Neural cell (in vitro differentiated cells): ENCODE data around the gene IL2RG. TPM values are rescaled to one million over a fixed set of nuclear protein-coding genes. Genes with fewer than 3 reads are reported as not detected.

Experiments used
- H2AFZ ChIP-seq: fragments of 200-600, 300-800 bp; sonication (generic), shearing (Covaris generic); 2 replicates; pipeline ENCODE4 v1.6.0; 2014; ENCODE audit warnings: low read depth, mild to moderate bottlenecking, antibody characterized with exemption, low read length, moderate library complexity
- H3F3A ChIP-seq: fragments of 200-600 bp; shearing (Covaris generic); 2 replicates; pipeline ENCODE4 v1.6.1; 2016; ENCODE audit warnings: mild to moderate bottlenecking, moderate library complexity, mixed read lengths, antibody characterized with exemption, low read length; ENCODE audit not compliant: insufficient read depth, poor library complexity, severe bottlenecking
- H3K27ac ChIP-seq: fragments of 200-600, 300-800 bp; sonication (generic), shearing (Covaris generic); 2 replicates; pipeline ENCODE4 v1.5.1; 2014; ENCODE audit warnings: mild to moderate bottlenecking, low read length, moderate library complexity
- H3K27me3 ChIP-seq: fragments of 300-800, 200-600 bp; sonication (generic), shearing (Covaris generic); 2 replicates; pipeline ENCODE4 v1.6.0; 2014; ENCODE audit warnings: mild to moderate bottlenecking, low read depth, low read length, moderate library complexity; ENCODE audit not compliant: insufficient read depth
- H3K36me3 ChIP-seq: fragments of 300-800, 200-600 bp; sonication (generic), shearing (Covaris generic); 2 replicates; pipeline ENCODE4 v1.5.1; 2014; ENCODE audit warnings: mild to moderate bottlenecking, antibody characterized with exemption, low read length, moderate library complexity; ENCODE audit not compliant: insufficient read depth
- H3K4me2 ChIP-seq: fragments of 300-800, 200-600 bp; sonication (generic), shearing (Covaris generic); 2 replicates; pipeline ENCODE4 v1.6.0; 2014; ENCODE audit warnings: mild to moderate bottlenecking, low read length
- H3K4me3 ChIP-seq: fragments of 300-800, 200-600 bp; sonication (generic), shearing (Covaris generic); 2 replicates; pipeline ENCODE4 v1.5.1; 2014; ENCODE audit warnings: mild to moderate bottlenecking, low read length, moderate library complexity
- H3K79me2 ChIP-seq: fragments of 200-600 bp; shearing (Covaris generic); replicated peaks from 2 replicates; pipeline ENCODE4 v1.6.0; 2014; ENCODE audit warnings: mild to moderate bottlenecking, low read length, moderate library complexity; ENCODE audit not compliant: insufficient read depth
- H3K9ac ChIP-seq: fragments of 300-800, 200-600 bp; sonication (generic), shearing (Covaris generic); 2 replicates; pipeline ENCODE4 v1.6.1; 2016; ENCODE audit warnings: mild to moderate bottlenecking, low read length, mixed read lengths
- H3K9me2 ChIP-seq: fragments of 200-600 bp; shearing (Covaris generic); 2 replicates; pipeline ENCODE4 v1.6.1; 2016; ENCODE audit warnings: mild to moderate bottlenecking, low read length, mixed read lengths; ENCODE audit not compliant: insufficient read depth
- H3K9me3 ChIP-seq: fragments of 200-600, 300-800 bp; sonication (generic), shearing (Covaris generic); 2 replicates; pipeline ENCODE4 v1.6.1; 2016; ENCODE audit warnings: mild to moderate bottlenecking, mixed run types, low read length, moderate library complexity, mixed read lengths
- H4K20me1 ChIP-seq: fragments of 200-600 bp; shearing (Covaris generic); 2 replicates; pipeline ENCODE4 v1.6.1; 2016; ENCODE audit warnings: mild to moderate bottlenecking, mixed run types; ENCODE audit not compliant: insufficient read depth
- EP300 ChIP-seq: fragments of 450-650 bp; conservative IDR thresholded peaks from 2 replicates; pipeline ENCODE4 v1.6.1; 2014; ENCODE audit warnings: antibody characterized with exemption, mild to moderate bottlenecking, moderate library complexity; ENCODE audit not compliant: poor library complexity, severe bottlenecking
- EZH2 ChIP-seq: fragments of 200-600, 300-800 bp; shearing (Covaris generic), sonication (generic); IDR thresholded peaks from 2 replicates; pipeline ENCODE4 v1.6.1; 2014; ENCODE audit warnings: antibody characterized with exemption, low read length, borderline replicate concordance, mild to moderate bottlenecking; ENCODE audit not compliant: insufficient read depth, poor library complexity, severe bottlenecking
- MXI1 ChIP-seq: fragments of 450-650 bp; conservative IDR thresholded peaks from 2 replicates; pipeline ENCODE4 v1.6.1; 2014; ENCODE audit warnings: antibody characterized with exemption, mild to moderate bottlenecking; ENCODE audit not compliant: poor library complexity, severe bottlenecking
- POLR2AphosphoS5 ChIP-seq: IDR thresholded peaks from 2 replicates; pipeline ENCODE4 v1.6.1; 2012
- RAD21 ChIP-seq: fragments of 450-650 bp; conservative IDR thresholded peaks from 2 replicates; pipeline ENCODE4 v1.6.1; 2014; ENCODE audit warnings: antibody characterized with exemption, mild to moderate bottlenecking, moderate library complexity
- SMC3 ChIP-seq: fragments of 450-650 bp; conservative IDR thresholded peaks from 2 replicates; pipeline ENCODE4 v1.6.1; 2014; ENCODE audit warnings: antibody characterized with exemption, mild to moderate bottlenecking, moderate library complexity; ENCODE audit not compliant: poor library complexity
- TAF1 ChIP-seq: IDR thresholded peaks from 2 replicates; pipeline ENCODE4 v1.6.1; 2012; ENCODE audit warnings: low read depth
- polyA plus RNA-seq: library from polyadenylated mRNA; depleted of rRNA; stranded (reverse); fragments of >200 nt; gene quantifications from 2 replicates; pipeline ENCODE4 v1.2.3, GENCODE V29; 2014
- TF ChIP-seq, protein P1 (sequence below): fragments of 450-650 bp; IDR thresholded peaks from 2 replicates; pipeline ENCODE4 v1.5.1; 2014; ENCODE audit warnings: antibody characterized with exemption, mild to moderate bottlenecking, moderate library complexity; ENCODE audit not compliant: poor library complexity, severe bottlenecking
- TF ChIP-seq, protein P2 (sequence below): IDR thresholded peaks from 2 replicates; pipeline ENCODE4 v1.6.1; 2012; ENCODE audit warnings: borderline replicate concordance

Gene IL2RG
- polyA plus RNA-seq, 1 donor from 2014 or later = not detected

DNA sequence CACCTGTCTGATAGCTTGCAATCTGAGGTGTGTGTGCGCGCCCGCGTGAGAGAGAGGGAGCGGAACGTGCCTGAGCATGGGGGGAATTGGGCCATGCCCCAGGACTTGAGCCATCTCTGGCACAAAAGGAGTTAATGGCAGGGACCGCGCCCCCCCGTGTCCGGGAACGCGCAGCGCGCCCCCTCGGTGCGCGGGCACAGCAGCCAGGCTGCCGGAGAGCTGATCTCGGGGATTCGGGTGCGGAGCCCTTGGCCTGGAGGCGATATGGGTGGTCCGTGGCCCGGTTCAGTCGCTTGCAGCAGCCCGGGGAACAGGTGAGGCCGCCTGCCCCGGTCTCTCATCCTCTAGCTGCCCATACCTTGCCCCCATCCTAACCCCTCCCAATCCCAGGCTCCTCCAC, 33.3 kb upstream of the IL2RG start, which contains the start of gene NLGN3:
Gene NLGN3 (plus strand): TSS at position 191 of the 400 bp plus-strand sequence. CDS start 2,909 bp downstream, outside the sequence.
- no peaks in the 10 kb centered on the region for H3F3A ChIP-seq
- H3K79me2 ChIP-seq = peaks cover 26% of the 10 kb centered on the region
- H3K9me2 ChIP-seq = no peaks in the 10 kb centered on the region
- H3K36me3 ChIP-seq = no peaks in the 10 kb centered on the region
- H3K9ac ChIP-seq = peak within 1 kb of the TSS; percentile 83
- peak; percentile 69 for TF ChIP-seq POLR2AphosphoS5
- TF ChIP-seq MXI1 = peak; percentile 37
- no peak for TF ChIP-seq TAF1
- H3K4me3 ChIP-seq = peak within 1 kb of the TSS; percentile 78
- no peaks in the 10 kb centered on the region for H3K9me3 ChIP-seq
- H3K27ac ChIP-seq = peak within 1 kb of the TSS; percentile 89
- H2AFZ ChIP-seq = no peak within 1 kb of the TSS
- H4K20me1 ChIP-seq = no peaks in the 10 kb centered on the region
- peak within 1 kb of the TSS; percentile 19 for H3K4me2 ChIP-seq
- H3K27me3 ChIP-seq = no peaks in the 10 kb centered on the region

DNA sequence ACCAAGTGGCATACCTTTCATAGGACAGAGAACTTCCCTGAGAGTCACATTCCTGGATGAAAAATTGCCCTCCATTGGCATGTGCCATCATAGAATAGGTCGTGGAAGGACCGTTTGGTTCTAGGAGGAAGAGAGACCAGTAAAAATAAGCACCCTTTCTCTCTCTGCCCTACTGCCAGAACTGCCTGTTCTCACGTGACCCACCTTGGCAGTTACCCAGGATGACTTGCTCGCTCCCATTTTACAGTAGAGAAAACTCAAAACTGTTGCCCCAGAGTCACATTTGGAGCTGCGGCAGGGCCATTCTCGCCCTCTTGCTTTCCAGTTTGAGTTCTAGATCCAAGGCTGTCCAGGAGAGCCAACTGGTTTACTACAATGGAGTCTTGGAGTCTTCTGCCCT, 32.1 kb upstream of the IL2RG start:
- Histone ChIP-seq H3K9me2 (no peaks in the 10 kb centered on the region), H2AFZ (no peak overlapping the region), H3K9ac (no peak overlapping the region), H3F3A (no peaks in the 10 kb centered on the region), H3K9me3 (no peaks in the 10 kb centered on the region), H3K4me3 (peak overlapping the region; percentile 78), H4K20me1 (no peaks in the 10 kb centered on the region), H3K36me3 (no peaks in the 10 kb centered on the region), H3K79me2 (peaks cover 26% of the 10 kb centered on the region), H3K4me2 (no peak overlapping the region), H3K27ac (no peak overlapping the region), H3K27me3 (no peaks in the 10 kb centered on the region)
- TF ChIP-seq TAF1 (no peak), RAD21 (no peak), SMC3 (no peak), POLR2AphosphoS5 (no peak), MXI1 (no peak), EZH2 (no peak), EP300 (no peak)
- TF ChIP-seq, protein P1, sequence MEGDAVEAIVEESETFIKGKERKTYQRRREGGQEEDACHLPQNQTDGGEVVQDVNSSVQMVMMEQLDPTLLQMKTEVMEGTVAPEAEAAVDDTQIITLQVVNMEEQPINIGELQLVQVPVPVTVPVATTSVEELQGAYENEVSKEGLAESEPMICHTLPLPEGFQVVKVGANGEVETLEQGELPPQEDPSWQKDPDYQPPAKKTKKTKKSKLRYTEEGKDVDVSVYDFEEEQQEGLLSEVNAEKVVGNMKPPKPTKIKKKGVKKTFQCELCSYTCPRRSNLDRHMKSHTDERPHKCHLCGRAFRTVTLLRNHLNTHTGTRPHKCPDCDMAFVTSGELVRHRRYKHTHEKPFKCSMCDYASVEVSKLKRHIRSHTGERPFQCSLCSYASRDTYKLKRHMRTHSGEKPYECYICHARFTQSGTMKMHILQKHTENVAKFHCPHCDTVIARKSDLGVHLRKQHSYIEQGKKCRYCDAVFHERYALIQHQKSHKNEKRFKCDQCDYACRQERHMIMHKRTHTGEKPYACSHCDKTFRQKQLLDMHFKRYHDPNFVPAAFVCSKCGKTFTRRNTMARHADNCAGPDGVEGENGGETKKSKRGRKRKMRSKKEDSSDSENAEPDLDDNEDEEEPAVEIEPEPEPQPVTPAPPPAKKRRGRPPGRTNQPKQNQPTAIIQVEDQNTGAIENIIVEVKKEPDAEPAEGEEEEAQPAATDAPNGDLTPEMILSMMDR = no peak
- TF ChIP-seq, protein P2, sequence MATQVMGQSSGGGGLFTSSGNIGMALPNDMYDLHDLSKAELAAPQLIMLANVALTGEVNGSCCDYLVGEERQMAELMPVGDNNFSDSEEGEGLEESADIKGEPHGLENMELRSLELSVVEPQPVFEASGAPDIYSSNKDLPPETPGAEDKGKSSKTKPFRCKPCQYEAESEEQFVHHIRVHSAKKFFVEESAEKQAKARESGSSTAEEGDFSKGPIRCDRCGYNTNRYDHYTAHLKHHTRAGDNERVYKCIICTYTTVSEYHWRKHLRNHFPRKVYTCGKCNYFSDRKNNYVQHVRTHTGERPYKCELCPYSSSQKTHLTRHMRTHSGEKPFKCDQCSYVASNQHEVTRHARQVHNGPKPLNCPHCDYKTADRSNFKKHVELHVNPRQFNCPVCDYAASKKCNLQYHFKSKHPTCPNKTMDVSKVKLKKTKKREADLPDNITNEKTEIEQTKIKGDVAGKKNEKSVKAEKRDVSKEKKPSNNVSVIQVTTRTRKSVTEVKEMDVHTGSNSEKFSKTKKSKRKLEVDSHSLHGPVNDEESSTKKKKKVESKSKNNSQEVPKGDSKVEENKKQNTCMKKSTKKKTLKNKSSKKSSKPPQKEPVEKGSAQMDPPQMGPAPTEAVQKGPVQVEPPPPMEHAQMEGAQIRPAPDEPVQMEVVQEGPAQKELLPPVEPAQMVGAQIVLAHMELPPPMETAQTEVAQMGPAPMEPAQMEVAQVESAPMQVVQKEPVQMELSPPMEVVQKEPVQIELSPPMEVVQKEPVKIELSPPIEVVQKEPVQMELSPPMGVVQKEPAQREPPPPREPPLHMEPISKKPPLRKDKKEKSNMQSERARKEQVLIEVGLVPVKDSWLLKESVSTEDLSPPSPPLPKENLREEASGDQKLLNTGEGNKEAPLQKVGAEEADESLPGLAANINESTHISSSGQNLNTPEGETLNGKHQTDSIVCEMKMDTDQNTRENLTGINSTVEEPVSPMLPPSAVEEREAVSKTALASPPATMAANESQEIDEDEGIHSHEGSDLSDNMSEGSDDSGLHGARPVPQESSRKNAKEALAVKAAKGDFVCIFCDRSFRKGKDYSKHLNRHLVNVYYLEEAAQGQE = no peak
